HepG2 (cell line): ENCODE data around the gene TMED9. TPM values are rescaled to one million over a fixed set of nuclear protein-coding genes. Genes with fewer than 3 reads are reported as not detected.

Source experiments
- ATF5 ChIP-seq: sonication (generic); formaldehyde crosslinking; IDR thresholded peaks from 2 replicates; pipeline ENCODE4 v1.4.0; 2020; ENCODE audit warnings: mild to moderate bottlenecking, low read depth, missing genetic modification reagents
- GMEB1 ChIP-seq: sonication (generic); formaldehyde crosslinking; IDR thresholded peaks from 2 replicates; pipeline ENCODE4 v1.5.1; 2020; ENCODE audit warnings: missing genetic modification reagents, mild to moderate bottlenecking, borderline replicate concordance
- HDAC6 ChIP-seq: fragments of 200-600 bp; sonication (generic); IDR thresholded peaks from 2 replicates; pipeline ENCODE4 v1.7.0; 2017; ENCODE audit warnings: mild to moderate bottlenecking, antibody characterized with exemption, low read length, low read depth
- HNF1B ChIP-seq: sonication (generic); formaldehyde crosslinking; IDR thresholded peaks from 2 replicates; pipeline ENCODE4 v1.5.1; 2020; ENCODE audit warnings: mild to moderate bottlenecking, moderate library complexity, missing genetic modification reagents
- HOXD1 ChIP-seq: sonication (generic); formaldehyde crosslinking; IDR thresholded peaks from 2 replicates; pipeline ENCODE4 v1.5.0; 2020; ENCODE audit warnings: missing genetic modification reagents
- MED1 ChIP-seq: sonication (generic); formaldehyde crosslinking; IDR thresholded peaks from 2 replicates; pipeline ENCODE4 v1.4.0; 2020; ENCODE audit warnings: missing genetic modification reagents
- MIER2 ChIP-seq: IDR thresholded peaks from 2 replicates; pipeline ENCODE4 v1.6.1; 2016; ENCODE audit warnings: missing biosample characterization, missing genetic modification reagents
- NFYB ChIP-seq: sonication (generic); formaldehyde crosslinking; IDR thresholded peaks from 2 replicates; pipeline ENCODE4 v1.4.0; 2020; ENCODE audit warnings: missing genetic modification reagents
- POLR2AphosphoS5 ChIP-seq: IDR thresholded peaks from 2 replicates; pipeline ENCODE4 v1.6.1; 2012; ENCODE audit warnings: low read depth, low read length
- SAP130 ChIP-seq: IDR thresholded peaks from 2 replicates; pipeline ENCODE4 v1.6.1; 2016; ENCODE audit warnings: low read depth
- SATB2 ChIP-seq: sonication (generic); formaldehyde crosslinking; IDR thresholded peaks from 2 replicates; pipeline ENCODE4 v1.5.0; 2020; ENCODE audit warnings: missing genetic modification reagents
- SOX6 ChIP-seq, 2 experiments: fragments of 450-650 bp in 1 of 2; sonication (generic) in 1 of 2; formaldehyde crosslinking in 1 of 2; IDR thresholded peaks; 2 replicates each; pipeline versions ENCODE4 v1.4.0 to v1.6.1; 2017 to 2020; ENCODE audit warnings: antibody characterized with exemption in 1 of 2, mild to moderate bottlenecking in 1 of 2, missing genetic modification reagents in 1 of 2
- STAG1 ChIP-seq: sonication (generic); formaldehyde crosslinking; IDR thresholded peaks from 2 replicates; pipeline ENCODE4 v1.4.0; 2020; ENCODE audit warnings: missing genetic modification reagents
- TOE1 ChIP-seq: sonication (generic); formaldehyde crosslinking; IDR thresholded peaks from 2 replicates; pipeline ENCODE4 v1.4.0; 2020; ENCODE audit warnings: mild to moderate bottlenecking, missing genetic modification reagents
- TSC22D2 ChIP-seq: sonication (generic); formaldehyde crosslinking; IDR thresholded peaks from 2 replicates; pipeline ENCODE4 v1.5.1; 2020; ENCODE audit warnings: missing genetic modification reagents, mild to moderate bottlenecking, borderline replicate concordance
- ZBTB33 ChIP-seq: sonication (generic); formaldehyde crosslinking; IDR thresholded peaks from 2 replicates; pipeline ENCODE4 v1.4.0; 2020; ENCODE audit warnings: missing genetic modification reagents
- ZBTB44 ChIP-seq: sonication (generic); formaldehyde crosslinking; IDR thresholded peaks from 2 replicates; pipeline ENCODE4 v1.4.0; 2020; ENCODE audit warnings: missing genetic modification reagents
- ZMYM4 ChIP-seq: sonication (generic); formaldehyde crosslinking; IDR thresholded peaks from 2 replicates; pipeline ENCODE4 v1.8.1; 2023; ENCODE audit warnings: mild to moderate bottlenecking, missing genetic modification reagents
- ZNF430 ChIP-seq: sonication (generic); formaldehyde crosslinking; IDR thresholded peaks from 2 replicates; pipeline ENCODE4 v1.9.0; 2021; ENCODE audit warnings: mild to moderate bottlenecking, missing genetic modification reagents
- ZNF431 ChIP-seq: sonication (generic); formaldehyde crosslinking; IDR thresholded peaks from 2 replicates; pipeline ENCODE4 v1.9.0; 2022; ENCODE audit warnings: missing genetic modification reagents, low read depth, mild to moderate bottlenecking, borderline replicate concordance
- ZNF652 ChIP-seq: IDR thresholded peaks from 2 replicates; pipeline ENCODE4 v1.6.1; 2016; ENCODE audit warnings: low read depth, borderline replicate concordance
- ZNF761 ChIP-seq: sonication (generic); formaldehyde crosslinking; conservative IDR thresholded peaks from 2 replicates; pipeline ENCODE4 v1.4.0; 2020; ENCODE audit warnings: mild to moderate bottlenecking, missing genetic modification reagents
- polyA plus RNA-seq, 8 experiments: library from polyadenylated mRNA; depleted of rRNA in 3 of 8; stranded (reverse) in 7 of 8; unstranded in 1 of 8; fragments of >200 nt; fragmentation: Illumina TruSeq in 4 of 8; extraction: Trizol in 4 of 8; gene quantifications; 2 replicates each; pipeline versions ENCODE4 v1.2.1 to v1.2.3, GENCODE V29; 2011 to 2016; ENCODE audit warnings: low read depth in 4 of 8, missing spikeins in 1 of 8, mixed read lengths in 1 of 8; ENCODE audit not compliant: insufficient read depth in 1 of 8
- total RNA-seq, 5 experiments: library from RNA; depleted of rRNA; stranded (reverse); fragments of >200 nt; fragmentation: Illumina TruSeq; extraction: Trizol; gene quantifications; 2 replicates each; pipeline ENCODE4 v1.2.3, GENCODE V29; 2016; ENCODE audit warnings: low read depth in 1 of 5

The TMED9 gene
- total and polyA plus RNA-seq, 2 of the 13 experiments (the other 11 are each of a cell fraction or from before 2014, with no cell fraction given), result 161 to 350 TPM

- no peak for TF ChIP-seq ZBTB33
- TF ChIP-seq ZNF431 (CRISPR knock-in tag), result no peak
- TF ChIP-seq ZNF430 (CRISPR knock-in tag), result no peak
- TF ChIP-seq HDAC6, result no peak
- TF ChIP-seq STAG1 (CRISPR knock-in tag), result peak; percentile 6; the same call in 1 of the 2 replicates
- 0 out of 2 replicates have a peak, but pooled peaks have one; percentile 44 for TF ChIP-seq MED1 (CRISPR knock-in tag)
- TF ChIP-seq SAP130 (CRISPR knock-in tag), result peak; percentile 82
- TF ChIP-seq TOE1 (CRISPR knock-in tag), result no peak
- TF ChIP-seq ATF5 (CRISPR knock-in tag), result no peak
- no peak for TF ChIP-seq POLR2AphosphoS5
- TF ChIP-seq SATB2 (CRISPR knock-in tag), result 0 out of 2 replicates have a peak, but pooled peaks have one; percentile 25
- TF ChIP-seq HOXD1, result peak; percentile 66; the same call in 1 of the 2 replicates
- 0 out of 2 replicates have a peak, but pooled peaks have one; percentile 42 for TF ChIP-seq MIER2
- TF ChIP-seq ZNF652 (CRISPR knock-in tag), result no peak
- 0 out of 2 replicates have a peak, but pooled peaks have one; percentile 16 for TF ChIP-seq ZMYM4 (CRISPR knock-in tag)
- TF ChIP-seq NFYB (CRISPR knock-in tag), result no peak
- peak; percentile 24; the same call in 1 of the 2 replicates for TF ChIP-seq HNF1B (CRISPR knock-in tag)
- peak; percentile 67; the same call in 1 of the 2 replicates for TF ChIP-seq GMEB1 (CRISPR knock-in tag)
- no peak for TF ChIP-seq SOX6 (IDR thresholded peaks at IDR 0.05)
- no peak for TF ChIP-seq SOX6 (CRISPR knock-in tag; IDR thresholded peaks at IDR 0.05)
- 0 out of 2 replicates have a peak, but pooled peaks have one; percentile 25 for TF ChIP-seq TSC22D2 (CRISPR knock-in tag)
- TF ChIP-seq ZBTB44 (CRISPR knock-in tag), result no peak
- TF ChIP-seq ZNF761 (CRISPR knock-in tag), result peak; percentile 50; the same call in 1 of the 2 replicates
Measured at GRCh38 chr5:177554474-177555111, 37.4 kb upstream of the TMED9 start, which contains the start of gene FAM193B (continued).
